HL-60/S4 (cell line): Measurements from ENCODE around the gene DAGLB.
"Not testable (repeated sequence)": the region's sequence is repeated elsewhere in the genome, so short reads cannot be mapped to it uniquely, and the experiment has no call there.

ENCODE experiments used
- in situ Hi-C: fragments of 300-500 bp; cut with MboI; formaldehyde crosslinking; loops from 2 replicates; pipeline ENCODE4 v1.14.3; 2022; ENCODE audit warnings: low sequenced_read_pairs

The DAGLB gene

GRCh38 chr7:6401536-6401935 is 46.2 kb downstream of the DAGLB start:
- in situ Hi-C loops: no loop called here

DNA sequence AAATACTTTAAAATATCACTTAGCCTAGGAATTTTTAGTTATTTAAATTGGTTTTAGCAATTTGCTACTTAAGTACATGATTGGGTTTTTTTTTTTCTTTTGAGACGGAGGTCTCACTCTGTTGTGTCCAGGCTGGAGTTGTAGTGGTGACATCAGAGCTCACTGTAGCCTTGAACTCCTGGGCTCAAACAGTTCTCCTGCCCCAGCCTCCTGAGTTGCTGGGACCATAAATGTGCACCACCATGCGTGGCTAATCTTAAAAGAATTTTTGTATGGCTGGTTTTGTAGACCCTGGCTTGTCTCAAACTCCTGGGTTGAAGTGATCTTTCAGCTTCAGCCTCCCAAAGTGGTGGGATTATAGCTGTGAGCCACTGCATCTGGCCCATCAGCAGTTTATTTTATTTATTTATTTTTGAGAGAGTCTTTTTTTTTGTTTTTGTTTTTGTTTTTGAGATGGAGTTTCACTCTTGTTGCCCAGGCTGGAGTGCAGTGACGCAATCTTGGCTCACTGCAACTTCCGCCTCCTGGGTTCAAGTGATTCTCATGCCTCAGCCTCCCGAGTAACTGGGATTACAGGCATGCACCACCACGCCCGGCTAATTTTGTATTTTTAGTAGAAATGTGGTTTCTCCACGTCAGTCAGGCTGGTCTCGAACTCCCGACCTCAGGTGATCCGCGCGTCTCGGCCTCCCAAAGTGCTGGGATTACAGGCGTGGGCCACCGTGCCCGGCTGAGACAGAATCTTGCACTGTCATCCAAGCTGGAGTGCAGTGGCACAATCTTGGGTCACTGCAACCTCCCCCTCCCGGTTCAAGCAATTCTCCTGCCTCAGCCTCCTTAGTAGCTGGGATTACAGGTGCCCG is 47.3 kb downstream of the DAGLB start:
- in situ Hi-C loops: not testable (repeated sequence)

- in situ Hi-C loops: no loop called here
Measured at GRCh38 chr7:6399351-6399750, 48.4 kb downstream of the DAGLB start.

GRCh38 chr7:6398943-6399342 is 48.8 kb downstream of the DAGLB start:
- in situ Hi-C loops: no loop called here

DNA sequence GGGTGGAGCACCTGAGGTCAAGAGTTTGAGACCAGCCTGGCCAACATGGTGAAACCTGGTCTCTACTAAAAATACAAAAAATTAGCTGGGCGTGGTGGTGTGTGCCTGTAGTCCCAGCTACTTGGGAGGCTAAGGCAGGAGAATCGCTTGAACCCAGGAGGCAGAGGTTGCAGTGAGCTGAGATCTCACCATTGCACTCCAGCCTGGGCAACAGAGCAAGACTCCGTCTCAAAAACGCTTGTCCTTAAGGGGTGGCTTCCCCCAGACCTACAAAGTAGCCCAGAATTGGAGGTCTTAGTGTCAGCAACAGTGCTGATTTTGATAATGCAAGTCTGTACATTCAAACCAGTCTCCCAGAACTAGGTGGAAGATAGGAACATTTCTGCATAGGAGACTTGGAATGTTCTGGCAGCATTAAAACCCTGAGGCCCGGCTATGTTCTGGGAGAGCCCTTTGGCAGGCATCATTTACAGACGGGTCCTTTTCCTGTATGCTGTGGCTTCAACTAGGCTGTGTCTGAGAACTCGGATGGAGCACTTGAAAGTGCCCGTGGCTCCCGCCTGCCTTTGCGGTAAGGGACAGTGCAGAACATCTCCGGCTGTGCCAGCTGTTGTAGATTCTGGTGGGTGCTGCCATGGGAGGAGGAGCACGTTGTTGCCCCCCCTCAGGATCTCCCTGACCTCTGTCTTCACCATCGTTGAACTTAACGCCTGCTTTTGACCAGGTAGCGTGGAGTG is 49.8 kb downstream of the DAGLB start:
- in situ Hi-C loops: not testable (repeated sequence)

DNA sequence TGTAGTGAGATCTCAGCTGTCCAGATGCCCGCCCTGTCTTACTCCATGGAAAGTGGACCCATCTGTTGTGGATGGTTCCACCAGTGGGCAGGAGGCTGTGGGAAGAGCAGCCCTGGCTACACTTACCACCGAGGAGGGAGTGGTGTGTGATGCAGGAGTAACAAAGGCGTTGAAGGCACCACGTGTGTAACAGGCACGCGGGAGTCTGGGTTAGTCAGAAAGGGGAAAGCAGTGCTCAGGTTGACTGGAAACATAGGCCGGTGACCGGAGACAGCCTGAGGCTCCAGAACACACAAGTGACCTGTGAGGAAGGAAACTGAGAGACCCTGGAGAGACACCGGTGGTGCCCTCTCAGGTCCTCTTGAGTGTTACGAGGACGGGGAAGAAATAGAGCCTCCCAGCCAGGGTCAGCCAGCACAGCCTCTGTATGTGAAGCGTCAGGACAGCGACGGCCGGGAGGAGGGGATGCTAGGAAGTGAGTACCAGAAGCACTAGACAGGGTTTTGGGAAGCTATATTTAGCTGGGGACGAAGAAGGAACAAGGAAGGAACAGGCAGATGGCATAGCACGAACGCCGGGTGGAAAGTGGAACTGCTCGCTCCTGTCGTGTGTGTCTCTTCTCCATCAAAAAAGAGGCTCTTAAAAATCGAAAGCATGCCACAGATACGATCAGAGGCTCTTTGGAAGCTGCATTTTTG is 51.7 kb downstream of the DAGLB start:
- in situ Hi-C loops: no loop called here

DNA sequence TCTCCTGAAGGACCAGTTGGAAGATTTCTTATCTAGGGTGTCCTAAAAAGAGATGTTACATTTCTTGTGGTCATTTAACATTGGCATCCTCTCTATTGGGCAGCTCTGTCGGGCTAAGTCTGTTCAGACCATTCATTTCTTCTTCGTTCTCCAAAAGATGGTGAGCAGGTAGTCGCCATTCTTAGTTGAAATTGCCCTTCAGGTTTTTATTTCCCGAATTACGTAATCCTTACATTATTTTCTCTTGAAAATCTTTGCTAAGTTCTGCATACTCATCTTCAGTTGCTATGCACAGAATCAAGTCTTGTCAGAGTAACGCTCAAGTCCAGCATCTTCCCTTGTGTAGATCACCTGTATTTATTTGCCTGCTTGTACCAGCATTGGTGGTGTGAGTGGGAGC is 53.6 kb downstream of the DAGLB start:
- in situ Hi-C loops: no loop called here

DNA sequence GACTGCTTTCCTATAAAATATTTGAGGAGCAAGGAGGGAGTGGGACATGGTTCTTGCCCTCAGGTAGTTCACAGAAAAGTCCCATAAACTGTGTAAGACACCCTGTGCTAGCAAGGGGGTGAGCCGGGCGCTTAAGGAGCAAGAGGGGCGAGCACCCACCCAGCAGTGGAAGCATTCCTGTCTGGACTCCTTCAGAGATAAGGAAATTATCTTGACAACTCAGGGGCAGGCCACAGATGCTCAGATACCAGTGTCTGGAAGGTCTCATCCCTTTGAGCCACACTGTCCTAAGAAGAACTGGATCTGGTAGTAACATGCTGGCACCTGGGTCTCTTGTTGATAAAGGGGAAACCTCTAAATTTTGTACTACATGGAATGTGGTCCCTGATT is 54.1 kb downstream of the DAGLB start:
- in situ Hi-C loops: no loop called here

DNA sequence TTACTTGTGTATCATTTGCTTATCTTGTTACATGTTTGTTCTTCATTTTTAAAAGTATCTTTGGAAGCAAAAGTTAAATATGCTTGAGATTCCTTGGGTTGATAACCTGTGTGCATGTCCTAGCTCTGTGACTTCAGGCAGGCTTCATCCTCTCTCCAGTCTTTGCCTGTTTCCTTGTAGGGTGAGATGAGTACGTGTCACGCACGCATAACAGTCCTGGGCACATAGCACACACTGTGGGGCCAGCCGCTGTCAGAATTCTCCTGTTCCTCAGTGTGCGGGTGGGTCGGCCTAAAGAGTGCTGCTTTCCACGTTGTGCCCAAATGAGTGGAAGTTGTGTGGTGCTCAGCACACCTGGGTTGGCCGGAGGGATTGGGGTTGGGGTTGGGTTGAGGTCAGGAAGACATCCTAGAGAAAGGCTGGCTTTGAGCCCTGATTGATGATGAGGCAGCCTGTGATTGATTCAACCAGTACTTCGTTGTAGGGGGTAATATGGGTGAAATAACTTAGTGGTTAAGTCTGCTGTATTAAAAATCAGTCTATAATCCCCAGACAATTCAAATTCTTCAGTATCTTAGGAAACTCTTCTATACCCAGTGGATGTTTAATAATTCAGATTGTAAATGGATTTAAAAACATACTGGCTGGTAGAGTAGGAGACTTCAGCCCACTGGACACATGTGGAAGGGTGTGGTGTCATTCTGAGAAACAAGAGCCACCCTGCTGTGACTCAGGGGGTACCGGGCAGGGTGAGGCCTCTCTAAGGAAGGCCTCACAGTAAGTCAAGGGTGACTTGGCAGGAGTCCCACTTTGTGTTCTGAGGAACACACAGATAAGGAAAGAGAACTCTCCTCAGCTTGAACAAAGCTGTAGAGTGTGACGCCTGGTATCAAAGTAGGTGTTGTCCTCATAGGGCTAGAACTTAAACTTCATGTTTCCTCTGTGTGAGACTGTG is 54.8 kb downstream of the DAGLB start:
- in situ Hi-C loops: no loop called here

DNA sequence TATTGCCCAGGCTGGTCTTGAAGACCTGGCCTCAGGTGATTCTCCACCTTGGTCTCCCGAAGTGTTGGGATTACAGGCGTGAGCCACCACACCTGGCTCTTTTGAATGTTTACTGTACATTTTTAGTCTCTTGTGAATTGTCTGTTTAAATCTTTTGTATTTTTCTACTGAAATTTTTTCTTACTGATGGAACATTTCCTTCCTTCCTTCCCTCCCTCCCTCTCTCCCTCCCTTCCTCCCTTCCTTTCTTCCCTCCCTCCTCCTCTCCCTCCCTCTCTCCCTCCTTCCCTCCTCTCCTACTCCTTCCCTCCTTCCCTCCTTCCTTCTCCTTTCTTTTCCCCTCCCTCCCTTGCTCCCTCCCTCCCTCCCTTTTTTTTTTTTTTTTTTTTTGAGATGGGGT is 58.0 kb downstream of the DAGLB start:
- in situ Hi-C loops: no loop called here

GRCh38 chr7:6387734-6388294 is 59.9 kb downstream of the DAGLB start:
- in situ Hi-C loops: no loop called here

GRCh38 chr7:6386779-6387178 is 61.0 kb downstream of the DAGLB start:
- in situ Hi-C loops: no loop called here

- in situ Hi-C loops: no loop called here
Measured at GRCh38 chr7:6385909-6386560, 61.7 kb downstream of the DAGLB start.

DNA sequence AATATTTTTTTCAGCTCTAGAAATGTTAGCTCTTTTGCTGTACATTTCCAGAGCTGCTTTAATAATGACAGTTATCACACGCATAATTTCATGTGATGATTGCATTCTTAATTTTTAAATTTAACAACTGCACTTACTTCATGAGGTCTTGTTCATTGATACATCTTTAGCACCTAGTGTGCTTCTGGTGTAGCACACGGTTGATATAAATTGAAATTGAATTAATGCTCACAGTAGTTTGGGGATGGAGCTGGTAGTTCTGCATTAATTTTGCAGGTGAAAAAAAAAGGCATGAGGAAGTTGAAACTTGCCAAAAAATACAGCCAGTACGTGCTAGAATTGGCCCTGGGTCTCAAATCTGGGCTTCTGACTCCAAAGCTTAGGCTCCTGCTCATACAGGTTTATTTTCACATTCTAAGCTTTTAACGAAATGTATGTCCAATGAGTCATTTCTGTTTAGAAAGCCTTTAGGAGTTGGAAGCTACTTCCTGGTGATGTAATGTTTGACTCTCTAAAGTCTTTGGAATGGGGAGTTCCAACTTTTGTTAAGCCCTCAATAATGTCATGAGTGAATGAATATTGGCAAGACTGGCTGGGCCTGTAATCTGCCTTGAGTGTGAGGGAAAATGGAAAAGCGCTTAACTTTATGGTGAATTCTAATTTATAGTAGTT is 62.5 kb downstream of the DAGLB start:
- in situ Hi-C loops: no loop called here

DNA sequence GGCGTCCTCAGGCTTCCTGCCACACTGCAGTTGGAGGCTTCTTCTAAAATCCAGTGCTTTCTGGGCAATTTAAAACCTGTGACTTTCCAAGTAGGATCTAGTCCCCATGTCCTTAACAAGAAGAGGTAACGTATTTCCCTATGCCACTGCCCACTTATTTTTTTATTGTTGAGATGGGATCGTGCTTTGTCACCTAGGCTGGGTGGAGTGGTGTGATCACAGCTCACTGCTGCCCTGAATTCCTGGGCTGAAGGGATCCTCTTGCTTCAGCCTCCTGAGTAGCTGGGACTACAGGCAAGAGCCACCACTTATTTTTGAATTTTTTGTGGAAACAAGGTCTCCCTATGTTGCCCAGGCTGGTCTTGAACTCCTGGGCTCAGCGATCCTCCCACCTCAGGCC is 63.4 kb downstream of the DAGLB start:
- in situ Hi-C loops: no loop called here

- in situ Hi-C loops: no loop called here
Measured at GRCh38 chr7:6382817-6383216, 64.9 kb downstream of the DAGLB start.

GRCh38 chr7:6381846-6382245 is 65.9 kb downstream of the DAGLB start:
- in situ Hi-C loops: not testable (repeated sequence)

DNA sequence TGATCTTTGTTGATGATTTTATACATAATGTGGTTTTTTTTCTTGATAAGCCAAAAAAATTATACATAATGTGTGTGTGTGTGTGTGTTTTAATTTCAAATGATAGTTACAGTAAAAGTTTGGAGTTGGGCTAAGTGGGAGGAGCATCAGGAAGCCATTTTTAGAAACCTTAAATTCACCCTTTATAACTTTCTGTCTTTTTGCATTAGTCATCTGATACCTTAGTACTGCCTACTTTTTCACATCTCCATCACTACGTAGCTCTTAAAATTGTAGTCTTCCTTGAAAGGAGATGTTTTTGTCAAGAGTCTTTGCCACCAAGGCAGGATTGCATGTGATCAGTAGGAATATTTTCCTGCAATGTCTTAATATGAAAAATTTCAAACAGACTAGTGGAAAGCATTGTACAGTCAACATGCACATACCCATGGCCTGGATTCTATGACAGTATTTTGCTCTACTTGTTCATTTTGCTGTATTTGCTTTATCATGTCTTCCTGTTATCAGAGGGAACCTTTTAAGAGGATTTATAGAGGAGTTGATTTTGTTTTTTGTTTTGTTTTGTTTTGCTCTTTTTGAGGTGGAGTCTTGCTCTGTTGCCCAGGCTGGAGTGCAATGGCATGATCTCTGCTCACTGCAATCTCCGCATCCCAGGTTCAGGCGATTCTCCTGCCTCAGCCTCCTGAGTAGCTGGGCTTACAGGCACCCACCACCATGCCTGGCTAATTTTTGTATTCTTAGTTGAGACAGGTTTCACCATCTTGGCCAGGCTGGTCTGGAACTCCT is 67.3 kb downstream of the DAGLB start:
- in situ Hi-C loops: no loop called here
